H1 (cell line): ENCODE results near the gene NFASC. TPM values are rescaled to one million over a fixed set of nuclear protein-coding genes. Genes with fewer than 3 reads are reported as not detected.

Source experiments
- CTCF ChIA-PET: fragments of 300-600 bp; sonication (Branson Sonifier 250); formaldehyde crosslinking; loops from one replicate; lab custom pipeline; 2021; ENCODE audit not compliant: partially characterized antibody; lab: Charles Lee
- POLR2A ChIA-PET: fragments of 300-600 bp; sonication (Branson Sonifier 250); formaldehyde crosslinking; loops from one replicate; lab custom pipeline; 2021; ENCODE audit warnings: inconsistent platforms; ENCODE audit not compliant: partially characterized antibody; lab: Charles Lee
- DNase-seq, 2 experiments: peaks; one replicate each; pipeline versions ENCODE4 v3.0.0 to v3.0.0-alpha.2; 2010 to 2022; ENCODE audit warnings: low spot score in 2 of 2, low read depth in 1 of 2, mixed read lengths in 1 of 2
- FAIRE-seq: peaks from 2 replicates; lab custom pipeline; 2011; peaks lifted over from hg19 to GRCh38; lab: Jason Lieb, UNC
- H2AFZ ChIP-seq: 2 replicates; pipeline ENCODE4 v1.8.1; 2012; ENCODE audit warnings: low read length, inconsistent platforms
- H2AK5ac ChIP-seq: 2 replicates; pipeline ENCODE4 v1.6.1; 2013; ENCODE audit warnings: low read depth, low read length
- H2BK120ac ChIP-seq: replicated peaks from 2 replicates; pipeline ENCODE3; 2013; ENCODE audit warnings: low read depth, low read length, inconsistent platforms
- H2BK12ac ChIP-seq: 2 replicates; pipeline ENCODE4 v1.6.1; 2013; ENCODE audit warnings: low read depth, low read length
- H2BK15ac ChIP-seq: 2 replicates; pipeline ENCODE4 v1.6.1; 2013; ENCODE audit warnings: low read length
- H2BK20ac ChIP-seq: 2 replicates; pipeline ENCODE4 v1.6.1; 2013; ENCODE audit warnings: low read length
- H2BK5ac ChIP-seq: 2 replicates; pipeline ENCODE4 v1.6.1; 2013; ENCODE audit warnings: low read depth, low read length
- H3K14ac ChIP-seq: 2 replicates; pipeline ENCODE4 v1.6.1; 2013; ENCODE audit warnings: inconsistent platforms; ENCODE audit not compliant: insufficient read length
- H3K18ac ChIP-seq: 2 replicates; pipeline ENCODE4 v1.6.1; 2013; ENCODE audit warnings: low read length; ENCODE audit errors: extremely low read depth
- H3K23ac ChIP-seq: 2 replicates; pipeline ENCODE4 v1.6.1; 2013; ENCODE audit warnings: inconsistent platforms; ENCODE audit not compliant: insufficient read length
- H3K23me2 ChIP-seq: 2 replicates; pipeline ENCODE4 v1.6.1; 2013; ENCODE audit warnings: low read depth, low read length
- H3K27ac ChIP-seq: 2 replicates; pipeline ENCODE4 v1.6.1; 2011; ENCODE audit warnings: low read depth, low read length, inconsistent platforms
- H3K27me3 ChIP-seq, 4 experiments: replicated peaks in 1 of 4; 1 replicate in 1 of 4; 2 replicates in 3 of 4; pipeline versions ENCODE4 v1.6.1 to v1.8.1; 2011 to 2013; ENCODE audit warnings: low read length in 3 of 4, mild to moderate bottlenecking in 3 of 4, inconsistent platforms in 2 of 4, mixed read lengths in 2 of 4, moderate library complexity in 1 of 4; ENCODE audit not compliant: control insufficient read depth in 3 of 4, insufficient read depth in 3 of 4; ENCODE audit errors: extremely low read depth in 1 of 4
- H3K36me3 ChIP-seq, 4 experiments: 2 replicates each; pipeline versions ENCODE4 v1.6.1 to v1.8.1; 2011 to 2013; ENCODE audit warnings: mild to moderate bottlenecking in 4 of 4, low read length in 3 of 4, moderate library complexity in 2 of 4, control low read depth in 1 of 4, inconsistent platforms in 1 of 4; ENCODE audit not compliant: insufficient read depth in 4 of 4, control insufficient read depth in 2 of 4
- H3K4ac ChIP-seq: replicated peaks from 2 replicates; pipeline ENCODE3; 2013; ENCODE audit warnings: low read length, low read depth, mixed read lengths, inconsistent platforms; ENCODE audit not compliant: insufficient read length
- H3K4me1 ChIP-seq, 4 experiments: replicated peaks in 1 of 4; 1 replicate in 1 of 4; 2 replicates in 3 of 4; pipeline versions ENCODE4 v1.6.1 to v1.8.1; 2011 to 2013; ENCODE audit warnings: low read length in 3 of 4, inconsistent platforms in 2 of 4, mixed read lengths in 1 of 4; ENCODE audit not compliant: insufficient read depth in 4 of 4, control insufficient read depth in 3 of 4
- H3K4me2 ChIP-seq, 2 experiments: 2 replicates each; pipeline versions ENCODE4 v1.6.1 to v1.8.1; 2011 to 2013; ENCODE audit warnings: low read depth in 2 of 2, low read length in 2 of 2, control low read depth in 1 of 2, inconsistent platforms in 1 of 2, mild to moderate bottlenecking in 1 of 2; ENCODE audit not compliant: insufficient read depth in 1 of 2
- H3K4me3 ChIP-seq, 4 experiments: fragments of 200-600, 300-600 bp in 1 of 4; sonication (generic), shearing (Covaris generic), sonication (Bioruptor Twin) in 1 of 4; 2 replicates each; pipeline versions ENCODE4 v1.5.1 to v1.8.1; 2011 to 2016; ENCODE audit warnings: low read length in 4 of 4, low read depth in 3 of 4, control low read depth in 2 of 4, inconsistent platforms in 2 of 4, mild to moderate bottlenecking in 2 of 4, mixed read lengths in 1 of 4, moderate library complexity in 1 of 4; ENCODE audit not compliant: insufficient read depth in 2 of 4; ENCODE audit errors: extremely low read depth in 1 of 4
- H3K56ac ChIP-seq: replicated peaks from 2 replicates; pipeline ENCODE3; 2013; ENCODE audit warnings: low read depth, mild to moderate bottlenecking, mixed read lengths, low read length, inconsistent platforms; ENCODE audit not compliant: insufficient read length
- H3K79me1 ChIP-seq: 2 replicates; pipeline ENCODE4 v1.6.1; 2013; ENCODE audit warnings: low read depth, low read length, control low read depth
- H3K79me2 ChIP-seq, 2 experiments: 2 replicates each; pipeline versions ENCODE4 v1.6.1 to v1.8.1; 2012 to 2013; ENCODE audit warnings: low read length in 2 of 2, mild to moderate bottlenecking in 2 of 2, inconsistent platforms in 1 of 2; ENCODE audit not compliant: insufficient read depth in 2 of 2, control insufficient read depth in 1 of 2
- H3K9ac ChIP-seq, 4 experiments: replicated peaks in 1 of 4; 1 replicate in 1 of 4; 2 replicates in 3 of 4; pipeline versions ENCODE4 v1.6.1 to v1.8.1; 2011 to 2013; ENCODE audit warnings: low read depth in 3 of 4, low read length in 3 of 4, control low read depth in 2 of 4, mild to moderate bottlenecking in 2 of 4, moderate library complexity in 2 of 4, inconsistent platforms in 1 of 4; ENCODE audit errors: extremely low read depth in 1 of 4
- H3K9me3 ChIP-seq, 2 experiments: 2 replicates each; pipeline versions ENCODE4 v1.6.1 to v1.8.1; 2012 to 2013; ENCODE audit warnings: mild to moderate bottlenecking in 2 of 2, moderate library complexity in 2 of 2, control low read depth in 1 of 2, inconsistent platforms in 1 of 2, low read depth in 1 of 2, low read length in 1 of 2, mixed read lengths in 1 of 2; ENCODE audit not compliant: insufficient read depth in 2 of 2
- H4K20me1 ChIP-seq, 2 experiments: replicated peaks in 1 of 2; 2 replicates each; pipeline versions ENCODE3 to v1.8.1; 2011 to 2013; ENCODE audit warnings: inconsistent platforms in 2 of 2, low read length in 2 of 2, mild to moderate bottlenecking in 1 of 2; ENCODE audit not compliant: insufficient read depth in 2 of 2, control insufficient read depth in 1 of 2
- H4K5ac ChIP-seq: 2 replicates; pipeline ENCODE4 v1.6.1; 2013; ENCODE audit warnings: low read length, low read depth, mixed read lengths, inconsistent platforms; ENCODE audit not compliant: insufficient read length
- H4K8ac ChIP-seq: 2 replicates; pipeline ENCODE4 v1.8.0; 2013; ENCODE audit warnings: mild to moderate bottlenecking, moderate library complexity, low read length, inconsistent platforms; ENCODE audit not compliant: insufficient read depth; ENCODE audit errors: extremely low read depth
- H4K91ac ChIP-seq: replicated peaks from 2 replicates; pipeline ENCODE3; 2013; ENCODE audit warnings: low read length, mixed read lengths, inconsistent platforms; ENCODE audit not compliant: insufficient read length
- CBX8 ChIP-seq: fragments of 300-800, 300-1000 bp; sonication (generic); IDR thresholded peaks from 2 replicates; pipeline ENCODE4 v1.7.1; 2016; ENCODE audit warnings: low read depth, low read length, borderline replicate concordance
- SIRT6 ChIP-seq: IDR thresholded peaks from one replicate; pipeline ENCODE4 v1.7.1; 2012; ENCODE audit warnings: low read length, inconsistent platforms
- WGBS, 2 experiments: shearing (Covaris generic) in 1 of 2; methylation state at CpG; one replicate each; pipeline versions ENCODE4 v1.1.6 to v1.1.7; 2013 to 2015; ENCODE audit warnings: low lambda C conversion rate in 2 of 2, mixed read lengths in 2 of 2, inconsistent platforms in 1 of 2, low coverage in 1 of 2, missing lambda C conversion rate in 1 of 2; ENCODE audit not compliant: insufficient replicate concordance in 2 of 2, insufficient coverage in 1 of 2, insufficient read length in 1 of 2; ENCODE audit errors: extremely low coverage in 1 of 2, missing lambda C conversion rate in 1 of 2; 5-methylcytosine and 5-hydroxymethylcytosine counted together
- polyA plus RNA-seq, 7 experiments: library from polyadenylated mRNA; depleted of rRNA in 3 of 7; stranded (reverse) in 5 of 7; unstranded in 2 of 7; fragments of >200 nt in 5 of 7; fragments of 200-250 nt in 2 of 7; gene quantifications; 1 replicate in 5 of 7; 2 replicates in 1 of 7; 4 replicates in 1 of 7; pipeline versions ENCODE4 v1.2.1 to v1.2.3, GENCODE V29; 2011 to 2013; ENCODE audit warnings: missing spikeins in 2 of 7, mixed read lengths in 2 of 7
- total RNA-seq: library from RNA; stranded (reverse); fragmentation: NEBNext Ultra II Directional; extraction: Animal tissue kit (Norgen Biotek cat#: 25700); gene quantifications from 2 replicates; pipeline ENCODE4 v1.2.1, GENCODE V29; 2021

NFASC gene
- total and polyA plus RNA-seq, 2 of the 8 experiments (the other 6 are each of a cell fraction or from before 2014, with no cell fraction given): 5.0 to 15.2 TPM

DNA sequence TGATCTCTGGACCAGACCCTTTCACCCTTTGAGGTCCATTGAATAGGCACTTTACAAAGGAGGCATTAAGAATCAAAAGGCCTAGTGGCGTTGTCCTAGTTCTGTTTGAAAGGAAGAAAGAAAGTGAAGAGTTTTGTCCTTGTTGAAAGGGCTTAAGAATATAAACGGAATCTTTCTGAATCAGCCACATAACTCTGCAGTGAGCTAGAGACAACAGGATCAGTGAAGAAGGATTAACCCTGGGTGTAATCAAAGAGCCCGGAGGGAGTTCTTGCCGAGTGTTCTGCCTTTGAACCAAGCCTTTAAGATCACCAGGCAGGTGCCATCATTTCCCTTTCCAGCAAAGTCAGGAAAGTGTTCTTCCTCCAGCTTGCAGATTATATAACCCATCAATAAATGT is 117.5 kb downstream of the NFASC start:
- Histone ChIP-seq H3K23me2 (no peaks in the 10 kb centered on the region), H3K36me3 (no peaks in the 10 kb centered on the region), H3K23ac (no peak overlapping the region), H3K4me2 (no peak overlapping the region), H3K18ac (no peak overlapping the region), H4K8ac (no peak overlapping the region), H3K9ac (no peak overlapping the region), H3K14ac (no peak overlapping the region), H3K4me1 (peaks cover 10 to 27% (median 19%) of the 10 kb centered on the region in 4 experiments), H2BK15ac (no peak overlapping the region), H2BK5ac (no peak overlapping the region), H2BK12ac (no peak overlapping the region), H4K91ac (no peak overlapping the region), H3K9me3 (no peaks in the 10 kb centered on the region), H3K27me3 (no peaks in the 10 kb centered on the region; a peak in 1 of 7 replicates), H2AK5ac (no peak overlapping the region), H4K20me1 (peaks cover 0 to 5% of the 10 kb centered on the region in 2 experiments), H2AFZ (no peak overlapping the region), H4K5ac (no peak overlapping the region), H3K4ac (no peak overlapping the region), H3K79me2 (no peaks in the 10 kb centered on the region), H3K79me1 (no peaks in the 10 kb centered on the region), H3K56ac (no peak overlapping the region), H3K4me3 (no peak overlapping the region), H2BK120ac (no peak overlapping the region), H3K27ac (no peak overlapping the region), H2BK20ac (no peak overlapping the region)
- ChIA-PET POLR2A (no interaction called here), CTCF (interaction anchor here (0.8 to 33.8 kb wide), 23 partner anchors 8 to 268 kb away, joined by 3 to 1336 read pairs (median 8); partner anchors contain the start of gene TMEM81)
- WGBS, 2 experiments: 89% methylated on average over 4 of the region's 4 CpGs; no CpG with 5 or more reads in 1 of the 2 experiments
- no peak for FAIRE-seq
- TF ChIP-seq CBX8 (no peak), SIRT6 (no peak)
- no peak for DNase-seq
